Parathyroid adenoma (tissue), 2 donors: ENCODE measurements around the gene ERAP2.
A peak's percentile ranks its signal among the peaks of the same experiment; 100 is the strongest.

Source experiments
- H2AFZ ChIP-seq: fragments of 300-600 bp; sonication (generic); one replicate; pipeline ENCODE4 v1.7.0; 2017; ENCODE audit warnings: antibody characterized with exemption, mild to moderate bottlenecking
- H3K27ac ChIP-seq: fragments of 300-600 bp; sonication (generic); one replicate; pipeline ENCODE4 v1.7.0; 2017
- H3K27me3 ChIP-seq: fragments of 300-600 bp; sonication (generic); one replicate; pipeline ENCODE4 v1.7.0; 2017; ENCODE audit warnings: low read length; ENCODE audit not compliant: control insufficient read depth, insufficient read depth
- H3K36me3 ChIP-seq: fragments of 300-600 bp; sonication (generic); one replicate; pipeline ENCODE4 v1.7.0; 2017; ENCODE audit warnings: low read length; ENCODE audit not compliant: control insufficient read depth, insufficient read depth
- H3K4me1 ChIP-seq: fragments of 300-600 bp; sonication (generic); one replicate; pipeline ENCODE4 v1.7.0; 2017; ENCODE audit warnings: control low read depth
- H3K4me2 ChIP-seq: fragments of 300-600 bp; sonication (generic); one replicate; pipeline ENCODE4 v1.7.0; 2017; ENCODE audit warnings: low read length
- H3K4me3 ChIP-seq: fragments of 300-600 bp; sonication (generic); one replicate; pipeline ENCODE4 v1.7.0; 2017; ENCODE audit warnings: low read depth, low read length
- H3K79me2 ChIP-seq: fragments of 300-600 bp; sonication (generic); one replicate; pipeline ENCODE4 v1.7.0; 2017; ENCODE audit warnings: control low read depth
- H3K9ac ChIP-seq: fragments of 300-600 bp; sonication (generic); one replicate; pipeline ENCODE4 v1.7.0; 2017; ENCODE audit warnings: mild to moderate bottlenecking
- H3K9me3 ChIP-seq: fragments of 300-600 bp; sonication (generic); one replicate; pipeline ENCODE4 v1.7.0; 2017; ENCODE audit warnings: low read length; ENCODE audit not compliant: control insufficient read depth
- TF ChIP-seq, protein P1 (sequence below): fragments of 300-600 bp; sonication (generic); IDR thresholded peaks from one replicate; pipeline ENCODE4 v1.7.0; 2017; ENCODE audit warnings: antibody characterized with exemption, mild to moderate bottlenecking
- donor health status: primary hyperparathyroidism.

ERAP2 gene

DNA sequence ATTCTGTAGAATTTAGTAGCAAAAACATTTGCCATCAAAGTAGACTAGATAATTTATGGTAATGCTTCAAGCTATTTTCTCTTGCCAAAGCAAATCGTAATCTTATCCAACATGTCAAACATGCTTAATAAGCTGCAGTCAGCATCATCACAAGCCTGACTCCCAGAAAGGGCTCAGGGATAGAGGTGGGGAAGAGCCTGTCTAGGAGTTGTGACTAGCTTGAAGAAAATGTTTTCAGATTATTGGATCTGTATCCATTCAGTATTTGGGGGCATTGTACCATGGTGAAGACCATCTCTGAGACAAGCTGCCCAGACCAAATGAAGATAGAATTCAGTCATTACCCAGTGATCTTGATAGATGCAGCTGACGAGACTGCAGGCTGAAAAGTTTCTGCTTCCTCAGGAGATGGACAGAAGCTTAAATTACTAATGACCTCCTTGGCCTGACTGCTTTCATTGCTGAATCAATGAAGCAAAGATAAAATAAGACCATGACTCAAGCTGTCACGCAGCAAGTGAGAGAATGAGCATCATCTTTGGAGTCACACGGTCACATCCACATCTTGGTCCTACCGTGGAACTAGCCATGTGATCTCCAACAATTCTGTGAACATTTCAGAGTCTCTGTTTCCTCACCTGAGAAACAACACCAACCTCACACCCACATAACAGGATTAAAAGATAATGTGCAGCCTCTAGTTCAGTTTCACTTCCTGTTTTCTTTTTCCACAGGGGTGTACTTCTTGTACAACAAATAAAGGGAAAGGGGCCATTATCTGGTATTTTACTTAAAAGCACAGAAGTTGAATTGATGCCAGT, 9.4 kb downstream of the ERAP2 start:
- Histone ChIP-seq H3K79me2 (no peaks in the 10 kb centered on the region), H3K9ac (no peak overlapping the region), H3K36me3 (no peaks in the 10 kb centered on the region), H3K9me3 (no peaks in the 10 kb centered on the region), H3K4me2 (peak overlapping the region; percentile 9), H3K4me1 (peaks cover 4% of the 10 kb centered on the region), H3K27me3 (no peaks in the 10 kb centered on the region), H2AFZ (peak overlapping the region; percentile 12), H3K27ac (peak overlapping the region; percentile 21), H3K4me3 (no peak overlapping the region)
- TF ChIP-seq, protein P1, sequence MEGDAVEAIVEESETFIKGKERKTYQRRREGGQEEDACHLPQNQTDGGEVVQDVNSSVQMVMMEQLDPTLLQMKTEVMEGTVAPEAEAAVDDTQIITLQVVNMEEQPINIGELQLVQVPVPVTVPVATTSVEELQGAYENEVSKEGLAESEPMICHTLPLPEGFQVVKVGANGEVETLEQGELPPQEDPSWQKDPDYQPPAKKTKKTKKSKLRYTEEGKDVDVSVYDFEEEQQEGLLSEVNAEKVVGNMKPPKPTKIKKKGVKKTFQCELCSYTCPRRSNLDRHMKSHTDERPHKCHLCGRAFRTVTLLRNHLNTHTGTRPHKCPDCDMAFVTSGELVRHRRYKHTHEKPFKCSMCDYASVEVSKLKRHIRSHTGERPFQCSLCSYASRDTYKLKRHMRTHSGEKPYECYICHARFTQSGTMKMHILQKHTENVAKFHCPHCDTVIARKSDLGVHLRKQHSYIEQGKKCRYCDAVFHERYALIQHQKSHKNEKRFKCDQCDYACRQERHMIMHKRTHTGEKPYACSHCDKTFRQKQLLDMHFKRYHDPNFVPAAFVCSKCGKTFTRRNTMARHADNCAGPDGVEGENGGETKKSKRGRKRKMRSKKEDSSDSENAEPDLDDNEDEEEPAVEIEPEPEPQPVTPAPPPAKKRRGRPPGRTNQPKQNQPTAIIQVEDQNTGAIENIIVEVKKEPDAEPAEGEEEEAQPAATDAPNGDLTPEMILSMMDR = no peak

- no peak overlapping the region for H3K4me3 ChIP-seq
- H3K9ac ChIP-seq = no peak overlapping the region
- no peaks in the 10 kb centered on the region for H3K79me2 ChIP-seq
- no peak overlapping the region for H3K27ac ChIP-seq
- no peaks in the 10 kb centered on the region for H3K9me3 ChIP-seq
- TF ChIP-seq, protein P1 = no peak
- no peak overlapping the region for H3K4me2 ChIP-seq
- no peaks in the 10 kb centered on the region for H3K4me1 ChIP-seq
- no peaks in the 10 kb centered on the region for H3K27me3 ChIP-seq
- no peaks in the 10 kb centered on the region for H3K36me3 ChIP-seq
- no peak overlapping the region for H2AFZ ChIP-seq
Observed at GRCh38 chr5:96893342-96893741, 17.0 kb downstream of the ERAP2 start.

DNA sequence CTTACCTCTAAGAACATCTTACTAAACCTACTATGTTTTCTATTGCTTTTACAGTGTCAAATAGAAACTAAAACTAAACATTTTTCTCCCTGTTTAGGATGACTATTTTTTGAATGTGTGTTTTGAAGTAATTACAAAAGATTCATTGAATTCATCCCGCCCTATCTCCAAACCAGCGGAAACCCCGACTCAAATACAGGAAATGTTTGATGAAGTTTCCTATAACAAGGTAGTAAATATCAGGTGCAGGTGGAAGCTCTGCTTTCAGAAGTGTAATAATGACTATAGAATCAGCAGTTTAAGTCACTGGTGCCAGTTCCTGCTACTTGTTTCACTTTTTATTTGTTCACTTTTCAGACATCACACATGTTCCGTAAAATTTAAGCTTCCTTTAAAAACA, 20.0 kb downstream of the ERAP2 start:
- TF ChIP-seq, protein P1 = no peak
- H3K27ac ChIP-seq = no peak overlapping the region
- no peaks in the 10 kb centered on the region for H3K27me3 ChIP-seq
- no peaks in the 10 kb centered on the region for H3K4me1 ChIP-seq
- H3K36me3 ChIP-seq = no peaks in the 10 kb centered on the region
- no peaks in the 10 kb centered on the region for H3K79me2 ChIP-seq
- no peak overlapping the region for H3K9ac ChIP-seq
- H2AFZ ChIP-seq = no peak overlapping the region
- H3K9me3 ChIP-seq = no peaks in the 10 kb centered on the region
- no peak overlapping the region for H3K4me2 ChIP-seq
- no peak overlapping the region for H3K4me3 ChIP-seq

DNA sequence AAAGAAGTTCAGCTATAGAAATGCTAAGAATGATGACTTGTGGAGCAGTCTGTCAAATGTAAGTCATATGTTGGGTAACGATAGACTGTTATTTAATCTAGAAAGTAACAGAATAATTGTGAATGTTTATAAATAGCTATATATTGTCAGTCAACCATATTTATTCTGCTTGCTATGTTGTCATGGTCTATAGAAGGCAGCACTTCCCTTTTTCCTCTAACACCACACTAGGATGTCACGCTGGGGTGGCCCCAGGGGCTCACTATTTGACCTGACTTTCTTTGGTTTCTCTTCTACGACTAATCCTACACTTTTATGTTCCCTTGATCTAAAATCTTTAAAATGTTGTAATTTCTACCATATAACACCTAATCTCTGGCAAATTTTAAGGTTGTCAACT, 20.5 kb downstream of the ERAP2 start:
- Histone ChIP-seq H2AFZ (no peak overlapping the region), H3K9ac (no peak overlapping the region), H3K27ac (no peak overlapping the region), H3K4me2 (no peak overlapping the region), H3K4me1 (no peaks in the 10 kb centered on the region), H3K79me2 (no peaks in the 10 kb centered on the region), H3K36me3 (no peaks in the 10 kb centered on the region), H3K4me3 (no peak overlapping the region), H3K9me3 (no peaks in the 10 kb centered on the region), H3K27me3 (no peaks in the 10 kb centered on the region)
- TF ChIP-seq, protein P1 = no peak

GRCh38 chr5:96901384-96901783, 25.1 kb downstream of the ERAP2 start:
- H3K36me3 ChIP-seq = no peaks in the 10 kb centered on the region
- no peak overlapping the region for H3K27ac ChIP-seq
- no peak overlapping the region for H3K9ac ChIP-seq
- no peak overlapping the region for H3K4me2 ChIP-seq
- H3K9me3 ChIP-seq = no peaks in the 10 kb centered on the region
- no peak overlapping the region for H3K4me3 ChIP-seq
- H3K79me2 ChIP-seq = no peaks in the 10 kb centered on the region
- no peaks in the 10 kb centered on the region for H3K27me3 ChIP-seq
- no peaks in the 10 kb centered on the region for H3K4me1 ChIP-seq
- TF ChIP-seq, protein P1 = no peak
- H2AFZ ChIP-seq = no peak overlapping the region
